HFFc6 (cell line): ENCODE data around the gene RNF213. TPM values are rescaled to one million over a fixed set of nuclear protein-coding genes. Genes with fewer than 3 reads are reported as not detected.

Experiments used
- DNase-seq: peaks from one replicate; pipeline ENCODE4 v3.0.0-alpha.2; 2018
- H3K27ac Mint-ChIP-seq: 2 replicates; pipeline ENCODE4 v1.8.0; 2020; ENCODE audit warnings: mild to moderate bottlenecking, mixed read lengths
- H3K27me3 Mint-ChIP-seq: 2 replicates; pipeline ENCODE4 v1.8.0; 2021; ENCODE audit warnings: mild to moderate bottlenecking, moderate library complexity, mixed read lengths; ENCODE audit not compliant: insufficient read depth
- H3K36me3 Mint-ChIP-seq: 2 replicates; pipeline ENCODE4 v1.8.0; 2021; ENCODE audit warnings: low read depth, mixed read lengths
- H3K4me1 Mint-ChIP-seq: 2 replicates; pipeline ENCODE4 v1.8.0; 2020; ENCODE audit warnings: low read depth, mixed read lengths
- H3K4me3 Mint-ChIP-seq: 2 replicates; pipeline ENCODE4 v1.8.0; 2020; ENCODE audit warnings: mild to moderate bottlenecking, moderate library complexity, mixed read lengths
- H3K9me3 Mint-ChIP-seq: 2 replicates; pipeline ENCODE4 v1.8.0; 2020; ENCODE audit warnings: mild to moderate bottlenecking, mixed read lengths
- CTCF ChIP-seq: fragments of 200-600 bp; sonication (generic); IDR thresholded peaks from 2 replicates; pipeline ENCODE4 v1.5.0; 2021; ENCODE audit warnings: antibody characterized with exemption, mild to moderate bottlenecking
- total RNA-seq, 6 experiments: library from RNA; stranded (reverse); fragmentation: NEBNext Ultra II Directional; extraction: Animal tissue kit (Norgen Biotek cat#: 25700); gene quantifications; 2 replicates in 1 of 6; 3 replicates in 5 of 6; pipeline ENCODE4 v1.2.3, GENCODE V29; 2021

Gene RNF213
- total RNA-seq, 6 experiments from 2014 or later = 42.0 to 51.6 (median 48.3) TPM

GRCh38 chr17:80438806-80439205, 178.2 kb downstream of the RNF213 start:
- H3K27me3 Mint-ChIP-seq = peaks cover 9% of the 10 kb centered on the region
- H3K4me1 Mint-ChIP-seq = no peaks in the 10 kb centered on the region
- DNase-seq = no peak

GRCh38 chr17:80439499-80439898, 178.8 kb downstream of the RNF213 start:
- no peak for DNase-seq
- Mint-ChIP-seq H3K27me3 (peaks cover 10% of the 10 kb centered on the region), H3K36me3 (0 out of 2 replicates have a peak, but pooled peaks cover 7% of the 10 kb centered on the region), H3K4me3 (no peak overlapping the region), H3K9me3 (no peaks in the 10 kb centered on the region), H3K4me1 (no peaks in the 10 kb centered on the region), H3K27ac (no peak overlapping the region)
- no peak for TF ChIP-seq CTCF

More at GRCh38 chr17:80438806-80439205, 178.2 kb downstream of the RNF213 start:
- Mint-ChIP-seq H3K4me3 (no peak overlapping the region), H3K27ac (no peak overlapping the region), H3K36me3 (0 out of 2 replicates have a peak, but pooled peaks cover 7% of the 10 kb centered on the region), H3K9me3 (no peaks in the 10 kb centered on the region)
- no peak for TF ChIP-seq CTCF

GRCh38 chr17:80441133-80441578, 180.5 kb downstream of the RNF213 start:
- H3K36me3 Mint-ChIP-seq = 0 out of 2 replicates have a peak, but pooled peaks cover 5% of the 10 kb centered on the region
- no peaks in the 10 kb centered on the region for H3K4me1 Mint-ChIP-seq
- H3K27me3 Mint-ChIP-seq = peaks cover 10% of the 10 kb centered on the region
- H3K9me3 Mint-ChIP-seq = no peaks in the 10 kb centered on the region
- DNase-seq = no peak
- H3K4me3 Mint-ChIP-seq = no peak overlapping the region
- H3K27ac Mint-ChIP-seq = no peak overlapping the region
- no peak for TF ChIP-seq CTCF

- Mint-ChIP-seq H3K27me3 (peaks cover 10% of the 10 kb centered on the region), H3K27ac (no peak overlapping the region)
Observed at GRCh38 chr17:80441598-80442322, 181.1 kb downstream of the RNF213 start.

GRCh38 chr17:80442323-80442659, 181.6 kb downstream of the RNF213 start:
- Mint-ChIP-seq H3K9me3 (no peaks in the 10 kb centered on the region), H3K4me3 (no peak overlapping the region), H3K27ac (no peak overlapping the region), H3K4me1 (no peaks in the 10 kb centered on the region), H3K36me3 (no peaks in the 10 kb centered on the region), H3K27me3 (peaks cover 10% of the 10 kb centered on the region)
- DNase-seq = no peak
- TF ChIP-seq CTCF = no peak

More at GRCh38 chr17:80441598-80442322, 181.1 kb downstream of the RNF213 start:
- no peak for TF ChIP-seq CTCF
- Mint-ChIP-seq H3K4me3 (no peak overlapping the region), H3K36me3 (no peaks in the 10 kb centered on the region), H3K4me1 (no peaks in the 10 kb centered on the region), H3K9me3 (no peaks in the 10 kb centered on the region)
- DNase-seq = no peak
